Right ventricle myocardium inferior (tissue), 1 donor: Measurements from ENCODE around the gene CDC42EP2. TPM values are rescaled to one million over a fixed set of nuclear protein-coding genes. Genes with fewer than 3 reads are reported as not detected.

Source experiments
- total RNA-seq: library from RNA; stranded (reverse); fragmentation: NEBNext Ultra II Directional; extraction: Animal tissue kit (Norgen Biotek cat#: 25700); gene quantifications from one replicate; pipeline ENCODE4 v1.2.1, GENCODE V29; 2021
- donor health status: DM: no; HTN: yes; CAD: no; lungs with severe emphysema.

The CDC42EP2 gene
- total RNA-seq, 1 donor from 2014 or later, result 16.7 TPM

Other genes starting within 250 kb of the CDC42EP2 start
- 1.7 TPM for gene CDCA5, start 230.8 kb upstream of the CDC42EP2 start, total RNA-seq
- 25.0 TPM for gene ZFPL1, start 230.6 kb upstream of the CDC42EP2 start, total RNA-seq
- gene VPS51, start 218.7 kb upstream of the CDC42EP2 start, total RNA-seq, result 95.2 TPM
- gene TM7SF2, start 203.0 kb upstream of the CDC42EP2 start, total RNA-seq, result 53.1 TPM
- gene ZNHIT2, start 197.2 kb upstream of the CDC42EP2 start, total RNA-seq, result 5.8 TPM
- gene FAU, start 192.7 kb upstream of the CDC42EP2 start, total RNA-seq, result 714 TPM
- 35.8 TPM for gene MRPL49, start 192.5 kb upstream of the CDC42EP2 start, total RNA-seq
- 27.1 TPM for gene SYVN1, start 180.3 kb upstream of the CDC42EP2 start, total RNA-seq
- not detected for gene SPDYC, start 144.6 kb upstream of the CDC42EP2 start, total RNA-seq
- 82.9 TPM for gene CAPN1, start 132.9 kb upstream of the CDC42EP2 start, total RNA-seq
- 2.9 TPM for gene POLA2, start 52.9 kb upstream of the CDC42EP2 start, total RNA-seq
- gene DPF2, start 19.0 kb downstream of the CDC42EP2 start, total RNA-seq, result 51.6 TPM
- gene TIGD3, start 39.9 kb downstream of the CDC42EP2 start, total RNA-seq, result 0.54 TPM
- gene SLC25A45, start 67.8 kb downstream of the CDC42EP2 start, total RNA-seq, result 5.6 TPM
- 8.2 TPM for gene FRMD8, start 71.8 kb downstream of the CDC42EP2 start, total RNA-seq
- gene NEAT1, start 107.9 kb downstream of the CDC42EP2 start, total RNA-seq, result 457 TPM
- 5,781 TPM for gene MALAT1, start 184.2 kb downstream of the CDC42EP2 start, total RNA-seq
- 55.6 TPM for gene SCYL1, start 210.2 kb downstream of the CDC42EP2 start, total RNA-seq
- gene LTBP3, start 243.5 kb downstream of the CDC42EP2 start, total RNA-seq, result 72.3 TPM